COLO829 (cell line): ENCODE data around the gene NTRK1.
A peak's percentile ranks its signal among the peaks of the same experiment; 100 is the strongest.

Experiments
- DNase-seq: peaks from one replicate; pipeline ENCODE4 v3.0.0; 2012; ENCODE audit warnings: low spot score

NTRK1 gene

DNA sequence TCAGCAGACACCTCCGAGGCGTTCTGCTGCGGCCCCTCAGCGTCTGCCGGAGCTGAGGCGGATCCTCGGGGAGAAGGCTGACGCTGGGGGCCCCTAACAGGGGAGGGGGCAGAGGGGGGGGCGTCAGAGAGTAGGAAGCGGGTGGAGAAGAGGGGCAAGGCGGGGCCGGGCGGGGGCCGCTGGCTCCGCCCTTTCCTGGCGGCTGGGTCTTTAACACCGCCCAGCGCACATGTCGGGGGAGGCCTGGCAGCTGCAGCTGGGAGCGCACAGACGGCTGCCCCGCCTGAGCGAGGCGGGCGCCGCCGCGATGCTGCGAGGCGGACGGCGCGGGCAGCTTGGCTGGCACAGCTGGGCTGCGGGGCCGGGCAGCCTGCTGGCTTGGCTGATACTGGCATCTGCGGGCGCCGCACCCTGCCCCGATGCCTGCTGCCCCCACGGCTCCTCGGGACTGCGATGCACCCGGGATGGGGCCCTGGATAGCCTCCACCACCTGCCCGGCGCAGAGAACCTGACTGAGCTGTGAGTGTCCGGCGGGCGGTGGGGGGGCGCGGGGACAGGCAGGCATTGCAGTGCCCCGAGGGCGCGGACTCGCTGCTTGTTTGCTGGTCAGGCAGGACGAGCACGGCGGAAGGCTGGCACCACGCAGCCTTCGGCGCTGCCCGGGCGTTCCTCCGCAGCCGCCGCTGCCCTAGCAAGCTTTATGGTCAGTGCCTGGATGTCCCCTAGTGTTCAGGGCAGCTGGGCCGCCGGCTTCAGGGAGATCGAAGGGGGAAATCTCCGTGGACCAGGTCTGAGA, at the start of gene NTRK1:
TSS of gene NTRK1 (plus strand) at position 238 of the 796 bp plus-strand sequence. CDS start at position 308, 70 bp downstream.
- DNase-seq = peak; percentile 32

DNA sequence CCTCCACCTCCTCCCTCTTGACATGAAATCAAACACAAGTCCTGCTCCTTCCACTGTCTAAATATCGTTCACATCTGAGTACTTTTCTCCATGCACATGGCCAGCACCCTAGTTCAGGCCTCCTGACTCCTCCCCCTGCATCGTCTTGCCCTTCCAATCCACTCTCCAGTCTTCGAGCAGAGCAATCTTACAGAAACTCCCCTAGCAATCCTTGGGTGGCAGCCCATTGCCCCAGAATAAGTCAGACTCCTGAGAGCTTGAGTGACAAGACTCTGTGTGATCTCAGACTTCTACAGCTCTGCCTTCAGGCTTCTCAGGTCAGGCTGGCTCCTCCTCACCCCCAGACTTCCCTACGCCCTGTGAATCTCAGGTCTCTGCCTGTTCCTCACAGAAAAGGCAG, 49.5 kb upstream of the NTRK1 start:
- DNase-seq = no peak

DNA sequence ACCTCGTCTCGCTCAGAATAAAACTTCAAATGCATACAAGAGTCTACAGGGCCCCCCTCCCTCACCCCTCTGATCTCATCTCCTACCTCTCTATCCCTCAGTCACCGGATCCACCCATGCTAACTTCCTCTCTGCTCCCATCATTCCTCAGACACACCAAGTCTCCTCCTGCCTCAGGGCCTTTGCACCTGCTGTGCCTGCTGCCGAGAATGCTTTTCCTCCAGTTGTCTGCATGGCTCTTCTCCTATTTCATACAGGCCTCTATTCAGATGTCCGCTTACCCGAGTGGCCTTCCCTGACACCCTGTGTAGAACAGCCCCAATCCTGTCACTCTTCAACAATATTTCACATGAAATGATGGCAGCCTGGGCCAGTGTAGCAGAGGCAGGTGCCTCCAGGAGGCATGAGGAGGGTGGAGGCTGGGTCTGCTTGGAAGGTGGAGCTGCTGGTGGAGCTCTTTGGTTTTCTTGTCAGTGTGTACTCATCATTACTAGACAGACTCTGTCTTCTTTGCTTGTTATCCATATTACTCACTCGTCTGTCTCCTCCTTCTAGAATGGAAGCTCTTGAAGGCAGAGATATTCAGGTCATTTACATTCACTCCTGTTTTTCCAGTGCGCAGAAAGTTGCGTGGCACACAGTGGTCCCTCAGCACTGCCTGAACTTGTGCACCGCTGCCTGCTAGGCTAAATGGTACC, 48.2 kb upstream of the NTRK1 start:
- DNase-seq = no peak

DNA sequence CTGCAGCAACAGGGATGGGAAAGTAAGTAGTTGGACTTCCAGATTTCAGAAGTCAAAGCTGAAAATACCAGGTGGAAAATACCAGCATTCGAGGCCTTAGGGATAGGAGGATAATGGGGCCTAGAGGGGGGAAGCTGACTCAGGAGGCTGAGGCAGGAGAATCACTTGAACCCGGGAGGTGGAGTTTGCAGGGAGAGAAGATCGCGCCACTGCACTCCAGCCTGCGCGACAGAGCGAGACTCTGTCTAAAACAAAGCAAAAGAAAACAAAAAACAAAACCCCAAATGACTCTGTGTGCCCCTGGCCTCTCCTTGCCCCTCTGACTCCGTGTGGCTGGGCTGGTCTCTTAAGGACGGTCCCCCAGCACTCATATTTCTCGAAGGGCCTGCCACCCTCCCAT, 47.4 kb upstream of the NTRK1 start:
- no peak for DNase-seq

DNA sequence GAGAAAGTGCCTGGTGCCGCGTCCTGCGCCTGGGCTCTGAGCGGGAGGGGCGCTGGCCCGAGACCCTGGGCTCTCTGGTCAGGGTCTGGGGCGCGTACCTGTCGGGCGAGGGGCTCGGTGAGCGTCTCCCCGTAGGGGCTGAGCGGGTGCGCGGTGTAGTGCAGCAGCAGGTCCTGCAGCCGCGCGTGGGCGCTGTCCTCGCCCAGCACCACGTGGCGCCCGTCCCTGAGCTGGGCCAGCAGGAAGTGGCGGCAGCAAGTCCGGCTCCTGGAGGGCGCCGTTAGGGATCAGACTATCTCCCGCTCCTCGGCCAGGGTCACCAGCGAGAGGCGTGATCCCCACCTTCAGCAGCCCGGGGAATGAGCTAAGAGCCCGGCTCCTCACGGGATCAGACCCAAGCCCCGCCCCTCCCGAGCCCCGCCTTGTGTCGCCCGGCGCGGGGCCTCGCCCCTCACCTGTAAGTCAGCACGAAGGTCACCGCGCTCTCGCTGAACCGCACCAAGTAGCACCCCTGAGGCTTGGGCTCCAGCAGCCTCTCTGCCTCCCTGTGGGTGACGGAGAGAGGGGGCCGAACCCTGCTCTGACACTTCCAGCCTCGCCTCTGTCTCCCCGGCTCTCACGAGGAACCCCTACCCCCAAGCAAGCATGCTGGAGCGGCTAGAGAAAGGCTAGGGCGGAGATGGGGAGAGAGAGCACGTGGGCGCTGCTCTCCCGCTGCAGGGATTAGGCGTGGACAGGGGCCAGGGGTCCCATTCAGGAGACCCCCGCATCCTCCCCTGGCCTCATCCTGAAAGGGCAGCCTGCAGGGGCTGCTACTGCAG, 46.7 kb upstream of the NTRK1 start:
- peak; percentile 54 for DNase-seq

DNA sequence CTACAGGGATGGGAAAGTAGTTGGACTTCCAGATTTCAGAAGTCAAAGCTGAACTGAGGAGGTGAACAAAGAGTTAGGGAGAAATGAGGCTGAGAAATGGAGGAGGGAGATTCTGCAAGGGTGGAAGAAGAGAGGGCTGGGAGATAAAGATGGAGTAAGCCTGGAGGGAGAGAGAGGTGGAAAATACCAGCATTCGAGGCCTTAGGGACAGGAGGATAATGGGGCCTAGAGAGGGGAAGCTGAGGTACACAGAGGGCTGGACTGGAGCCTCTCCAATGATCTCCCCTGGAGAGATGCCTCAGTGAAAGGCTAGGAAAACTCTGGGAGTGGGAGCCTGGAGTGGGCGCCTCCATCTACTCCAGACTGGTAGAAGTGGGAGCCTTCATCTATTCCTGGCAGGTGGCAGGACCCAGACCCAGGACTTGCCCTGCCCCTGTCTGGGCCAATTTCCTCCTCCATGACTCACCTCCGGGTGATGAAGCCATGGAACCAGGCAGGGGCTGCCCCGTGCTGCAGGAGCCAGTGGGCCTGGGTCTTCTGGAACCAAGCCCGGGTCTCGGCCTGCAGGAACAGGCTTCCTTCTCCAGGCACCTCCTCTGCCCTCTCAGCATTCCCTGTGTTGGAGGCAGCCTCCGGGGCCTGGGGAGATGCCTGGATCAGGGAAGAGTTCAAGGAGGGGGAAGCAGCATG, 45.9 kb upstream of the NTRK1 start:
- no peak for DNase-seq

DNA sequence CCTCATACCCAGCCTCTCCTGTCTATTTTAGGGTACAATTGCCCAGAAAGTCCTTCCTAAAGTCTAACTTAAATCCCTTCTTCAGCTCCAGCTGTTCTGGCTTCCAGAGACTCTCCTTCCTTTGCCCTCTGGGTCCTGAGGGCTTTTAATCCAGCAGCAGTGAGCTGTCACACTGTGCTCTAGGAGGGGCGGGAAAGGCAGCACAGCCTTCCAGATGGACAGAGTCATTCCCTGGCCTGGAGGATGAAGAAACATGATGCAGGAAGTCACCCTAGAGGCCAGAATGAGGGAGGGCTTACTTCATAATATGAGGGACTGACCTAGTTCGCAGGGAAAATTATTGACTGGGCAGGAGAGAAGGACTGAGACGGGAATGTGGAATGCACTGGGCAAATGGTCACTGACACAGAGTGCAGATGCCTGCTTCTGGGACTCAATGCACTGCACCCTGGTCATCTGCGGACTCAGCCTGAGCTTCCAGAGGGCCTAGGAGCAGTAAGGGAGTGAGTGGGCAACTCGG, 45.3 kb upstream of the NTRK1 start:
- DNase-seq = no peak

DNA sequence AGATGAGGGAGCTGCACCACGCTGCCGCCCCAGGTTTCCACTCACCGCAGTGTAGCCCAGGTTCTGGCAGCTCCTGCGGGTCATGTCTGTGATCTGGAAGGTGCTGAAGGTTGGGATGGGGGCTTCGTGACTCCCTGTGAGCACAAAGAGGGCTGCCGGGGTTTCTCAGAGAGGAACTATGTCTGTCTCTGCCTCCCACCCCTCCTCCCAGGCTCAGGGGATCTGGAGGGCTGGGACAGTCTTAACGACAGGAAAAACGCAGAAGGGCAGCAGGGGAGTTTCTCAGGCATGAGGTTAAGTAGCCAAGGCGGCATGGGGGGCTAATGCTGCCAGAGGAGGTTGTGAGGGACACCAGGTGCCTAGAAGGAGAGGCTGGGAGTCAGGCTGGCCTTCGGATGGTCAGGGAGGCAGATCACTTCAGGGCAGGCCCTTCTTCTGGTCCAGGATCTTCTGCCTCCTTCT, 44.7 kb upstream of the NTRK1 start:
- no peak for DNase-seq

DNA sequence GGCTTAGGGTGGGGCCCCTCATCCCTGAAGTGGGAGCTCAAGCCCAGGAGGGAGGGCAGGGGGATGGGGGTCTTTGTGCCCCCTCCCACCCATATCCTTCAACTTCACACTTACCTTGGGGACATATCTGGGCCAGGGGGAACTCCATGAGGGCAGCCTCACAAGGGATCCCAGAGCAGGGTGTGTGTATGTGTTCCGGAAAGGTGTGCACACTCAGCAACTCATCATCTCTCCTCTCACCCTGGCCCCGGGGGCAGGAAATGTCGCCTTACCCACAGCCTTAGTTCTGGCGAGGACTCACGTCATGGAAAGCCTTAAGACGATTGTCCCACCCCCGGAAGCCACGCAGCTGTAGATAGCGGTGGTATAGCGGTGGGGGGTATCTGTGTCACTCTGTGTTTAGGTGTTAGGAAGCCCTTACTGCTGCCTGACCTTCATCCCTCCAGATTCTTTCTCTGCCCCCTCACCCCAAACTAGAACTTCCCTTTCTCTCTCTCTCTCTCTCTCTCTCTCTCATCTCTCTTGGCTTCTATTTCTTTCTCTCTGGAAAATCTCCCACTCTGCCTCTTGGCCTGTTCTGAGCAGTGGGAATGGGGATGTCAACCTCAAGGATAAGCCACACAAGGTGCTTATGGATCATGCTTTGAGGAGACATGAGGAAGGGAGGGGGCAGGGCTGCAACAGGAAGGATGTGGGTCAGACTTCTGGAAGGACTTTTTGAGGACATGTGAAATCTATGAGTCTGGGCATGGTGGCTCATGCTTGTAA, 43.9 kb upstream of the NTRK1 start, which contains the start of gene SH2D2A:
TSS of gene SH2D2A (minus strand) at position 288 of the 768 bp plus-strand sequence. CDS start at position 148, 140 bp downstream.
- no peak for DNase-seq

DNA sequence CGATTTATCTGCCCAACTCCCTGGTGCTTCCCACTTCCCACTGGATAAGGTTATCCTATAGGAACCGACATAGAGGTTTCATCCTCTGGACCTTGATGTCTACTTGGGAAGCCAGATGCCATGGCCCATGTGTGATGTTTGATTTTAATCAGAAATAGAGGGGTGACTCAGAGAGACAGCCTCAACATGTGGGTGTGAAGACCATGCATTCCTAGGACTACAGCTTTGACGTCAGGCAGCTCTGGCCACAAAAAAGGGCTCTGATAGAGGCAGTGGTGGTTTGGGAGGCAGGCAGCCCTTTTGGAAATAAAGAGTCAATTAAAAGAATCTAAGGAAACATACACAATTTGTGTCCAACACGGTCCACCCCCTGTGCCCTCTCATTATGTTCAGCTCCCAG, 38.9 kb upstream of the NTRK1 start:
- peak; percentile 48 for DNase-seq

DNA sequence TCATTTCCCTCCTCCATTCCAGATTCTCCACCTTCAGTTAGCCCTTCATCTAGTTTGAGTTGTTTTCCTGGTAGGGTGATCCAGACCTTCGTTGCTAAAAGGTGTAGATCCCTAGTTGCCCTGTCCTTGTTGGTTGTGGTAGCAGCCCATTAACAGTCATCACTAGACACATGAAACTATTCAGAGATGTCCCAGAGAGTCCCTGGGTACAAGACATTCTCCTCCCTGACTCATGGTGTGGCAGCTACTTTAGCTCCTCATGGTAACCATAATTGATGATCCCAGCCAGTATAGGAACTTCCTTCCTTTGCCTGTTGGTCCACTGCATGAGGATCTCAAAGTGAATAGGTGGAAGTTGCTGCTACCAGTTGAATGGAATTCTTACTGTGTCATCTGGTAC, 38.0 kb upstream of the NTRK1 start:
- no peak for DNase-seq

DNA sequence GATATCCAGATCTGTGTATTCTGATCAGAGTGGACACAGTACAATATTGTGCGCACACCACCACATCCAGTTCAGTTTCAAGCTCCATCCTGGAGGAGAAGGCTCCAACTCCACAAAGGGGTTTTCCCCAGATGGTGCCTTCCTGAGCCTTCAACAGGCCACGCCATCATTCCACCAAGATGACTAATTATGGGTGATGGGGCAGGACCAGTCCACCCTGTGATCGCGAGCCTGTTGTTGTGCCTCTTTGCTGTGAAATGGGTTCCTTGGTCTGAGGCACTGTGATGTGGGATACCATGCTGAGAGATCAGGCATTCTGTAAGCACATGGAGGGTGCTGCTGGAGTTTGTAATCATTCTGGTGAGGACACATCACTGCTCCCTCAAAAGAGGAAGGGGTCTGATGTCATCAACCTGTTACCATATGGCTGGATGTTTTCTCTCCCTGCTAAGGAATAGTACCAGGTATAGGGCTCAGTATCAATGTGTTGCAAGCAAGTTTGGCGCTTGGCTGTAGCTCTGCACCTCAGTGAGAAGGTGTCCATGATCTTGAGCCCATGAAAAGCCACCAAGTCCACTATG, 37.4 kb upstream of the NTRK1 start:
- no peak for DNase-seq

DNA sequence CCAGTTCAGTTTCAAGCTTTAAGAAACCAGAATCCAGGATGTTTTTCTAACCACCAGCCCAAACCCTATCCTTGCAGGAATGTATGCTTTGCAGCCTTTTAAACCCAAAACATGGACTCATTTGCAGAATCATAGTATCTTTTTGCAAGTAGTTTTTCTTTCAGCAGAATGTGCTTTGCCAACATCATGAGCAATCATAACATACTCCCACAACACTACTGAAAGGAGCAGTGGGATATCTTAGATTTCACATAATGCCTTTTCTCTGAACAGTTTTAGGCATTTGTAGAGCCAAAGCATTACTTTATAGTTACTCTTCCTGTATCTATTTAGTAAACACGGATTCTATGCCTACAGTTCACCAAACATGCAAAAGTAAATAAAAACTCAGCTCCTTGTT, 34.0 kb upstream of the NTRK1 start:
- DNase-seq = no peak

DNA sequence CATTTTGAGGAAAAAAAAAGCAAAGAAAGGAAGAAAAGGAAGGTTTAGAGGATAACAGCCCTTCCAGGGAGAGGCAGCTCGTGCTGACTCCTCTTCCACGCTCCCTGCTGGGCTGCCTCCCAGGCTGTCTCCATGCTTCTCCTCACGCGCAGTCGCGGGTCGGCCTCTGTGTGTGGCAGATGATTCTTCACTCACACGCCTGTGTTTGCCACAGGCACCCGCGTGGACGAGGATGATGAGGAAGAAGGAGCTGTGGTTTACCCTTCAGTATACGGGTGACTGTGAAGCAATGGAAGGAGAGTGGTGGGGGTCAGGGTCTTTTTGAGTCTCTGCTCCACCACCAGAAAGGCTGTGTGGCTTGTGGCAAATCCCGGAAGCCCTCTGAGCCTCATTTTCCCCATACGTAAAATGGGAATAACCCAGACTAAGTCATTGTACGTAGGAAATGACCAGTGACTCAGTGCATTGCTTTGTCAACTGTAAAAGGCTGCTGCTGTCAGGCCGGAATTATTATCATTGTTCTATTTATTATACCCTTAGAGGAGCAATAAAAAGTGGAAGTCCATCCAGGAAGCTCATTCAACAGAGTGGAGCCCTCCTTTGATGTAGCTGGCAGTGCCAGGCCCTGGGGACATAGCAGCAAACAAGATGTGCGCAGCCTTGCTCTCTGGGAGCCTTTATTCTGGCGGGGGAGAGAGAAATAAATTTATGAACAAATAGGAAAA, 32.1 kb upstream of the NTRK1 start:
- no peak for DNase-seq

DNA sequence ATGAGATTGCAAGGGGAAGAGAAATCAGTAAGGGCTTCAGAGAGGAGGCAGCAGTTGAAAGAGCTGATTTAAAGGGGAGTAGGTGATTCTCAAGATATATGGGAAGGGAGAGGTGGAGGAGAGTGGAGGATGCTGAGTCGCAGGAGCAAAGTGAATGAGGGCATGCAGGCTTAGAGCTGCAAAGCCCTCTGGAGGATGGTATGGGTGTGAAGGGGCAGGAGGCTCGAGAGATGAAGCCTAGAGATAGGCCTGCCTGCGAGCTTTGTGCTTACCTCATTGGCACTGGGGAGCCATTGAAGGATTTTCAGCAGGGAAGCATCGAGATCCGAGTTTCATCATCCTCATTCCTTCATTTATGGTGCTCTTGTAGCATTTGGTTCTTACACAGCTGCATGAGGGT, 28.2 kb upstream of the NTRK1 start:
- no peak for DNase-seq

DNA sequence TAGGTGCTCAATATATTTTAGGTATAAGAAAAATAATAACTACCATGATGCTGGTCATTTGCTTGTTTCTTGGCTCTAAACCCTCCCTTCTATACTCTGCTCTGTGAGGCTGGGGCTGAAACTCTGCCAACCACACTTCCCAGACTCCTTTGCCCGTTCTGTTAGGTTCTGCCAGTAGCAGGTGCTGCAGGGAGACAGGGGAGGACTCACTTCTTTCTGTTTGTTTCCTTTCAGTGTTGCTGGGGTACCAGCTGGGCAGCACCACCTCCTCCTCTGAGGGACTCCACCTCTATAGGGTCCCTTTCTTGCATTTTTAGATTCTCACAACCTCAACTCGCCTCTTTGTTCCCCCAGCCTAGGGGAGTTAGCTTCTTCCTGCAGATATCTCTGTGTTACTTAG, 27.1 kb upstream of the NTRK1 start:
- no peak for DNase-seq

DNA sequence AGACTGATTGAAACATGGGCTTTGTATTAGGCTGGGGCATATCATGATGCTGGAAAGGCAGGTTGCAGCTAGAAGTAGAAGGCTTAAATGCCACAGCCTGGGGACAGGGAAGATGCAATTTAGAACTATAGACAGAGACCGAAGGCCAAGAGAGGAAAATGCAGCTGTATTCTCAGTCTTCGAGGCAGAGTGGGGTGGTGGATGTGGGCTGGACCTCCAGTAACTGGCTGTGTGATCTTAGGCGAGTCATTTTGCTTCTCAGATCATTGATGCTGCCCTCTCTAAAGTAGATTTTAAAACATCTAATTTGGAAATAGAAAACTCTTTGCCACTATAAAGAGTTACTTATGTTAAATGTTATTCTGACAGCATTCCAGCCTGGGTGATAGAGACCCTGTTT, 26.3 kb upstream of the NTRK1 start:
- no peak for DNase-seq

DNA sequence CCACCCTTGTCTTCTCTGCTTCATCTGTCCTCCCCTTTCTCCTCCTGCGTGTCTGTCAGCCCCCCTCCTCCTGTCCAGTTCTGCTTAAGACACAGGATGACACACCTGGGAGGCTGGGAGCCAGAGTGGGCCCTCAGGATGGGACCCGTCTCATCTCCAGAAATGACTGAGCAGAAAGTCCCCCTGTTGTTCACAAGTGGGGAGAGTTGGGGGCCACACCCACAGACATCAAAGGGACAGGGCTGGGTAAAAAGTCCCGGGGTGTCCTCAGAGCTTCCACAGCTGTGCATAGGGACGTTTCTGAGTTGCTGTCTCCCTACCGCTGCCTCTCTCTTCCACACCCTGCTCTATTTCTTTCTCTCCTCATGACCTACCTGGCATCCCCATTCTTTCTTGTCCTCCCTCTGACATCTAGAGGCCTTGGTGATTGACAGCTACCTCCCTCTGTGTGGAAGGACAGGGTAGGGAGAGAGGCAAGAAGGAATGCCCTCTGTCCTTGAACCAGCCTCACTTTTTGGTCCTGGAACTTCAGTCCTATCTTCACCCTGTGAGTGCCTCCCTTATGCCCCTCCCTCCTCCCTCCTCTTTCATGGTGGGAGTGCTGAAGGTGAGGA, 24.5 kb upstream of the NTRK1 start:
- no peak for DNase-seq

DNA sequence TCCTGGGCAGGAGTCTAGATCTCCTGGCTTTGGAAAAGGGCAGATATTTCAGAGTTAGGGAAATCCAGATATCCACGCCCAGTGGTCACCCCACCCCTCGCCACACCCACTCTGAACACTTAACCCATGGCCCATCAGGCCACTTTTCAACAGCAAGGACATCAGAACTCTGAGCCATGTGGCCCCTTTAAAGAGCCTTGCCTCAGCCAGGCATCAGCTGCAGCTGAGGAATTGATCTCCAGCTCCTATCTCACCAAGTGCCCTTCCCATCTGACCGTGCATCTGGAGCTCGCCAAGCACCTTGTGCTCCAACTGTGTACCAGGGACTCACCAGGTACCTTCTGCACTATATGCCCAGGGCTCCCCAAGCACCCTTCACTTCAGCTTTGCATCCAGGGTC, 23.8 kb upstream of the NTRK1 start:
- DNase-seq = no peak
